Spinal cord (tissue), 10 donors: ENCODE measurements around the gene TRPC5OS. TPM values are rescaled to one million over a fixed set of nuclear protein-coding genes. Genes with fewer than 3 reads are reported as not detected.

Source experiments
- DNase-seq, 6 donors: peaks; one replicate each; pipeline versions ENCODE4 v3.0.0 to v3.0.0-alpha.2; 2013 to 2015; ENCODE audit warnings: low spot score in 6 of 6, low read depth in 4 of 6
- H3K27ac ChIP-seq: one replicate; pipeline ENCODE4 v1.5.1; 2013; ENCODE audit warnings: low read depth, low read length, control low read depth
- H3K27me3 ChIP-seq: one replicate; pipeline ENCODE4 v1.6.1; 2013; ENCODE audit warnings: low read length; ENCODE audit not compliant: control insufficient read depth, insufficient read depth
- H3K36me3 ChIP-seq: one replicate; pipeline ENCODE4 v1.6.1; 2013; ENCODE audit warnings: low read length; ENCODE audit not compliant: control insufficient read depth, insufficient read depth
- H3K4me1 ChIP-seq: one replicate; pipeline ENCODE4 v1.6.1; 2013; ENCODE audit warnings: low read length; ENCODE audit not compliant: control insufficient read depth, insufficient read depth
- H3K4me3 ChIP-seq: one replicate; pipeline ENCODE4 v1.5.1; 2013; ENCODE audit warnings: low read depth, low read length, control low read depth
- H3K9me3 ChIP-seq: one replicate; pipeline ENCODE4 v1.6.1; 2013; ENCODE audit warnings: low read length; ENCODE audit not compliant: control insufficient read depth, insufficient read depth
- WGBS: methylation state at CpG from one replicate; pipeline ENCODE4 v1.1.5; 2013; ENCODE audit warnings: missing lambda C conversion rate; ENCODE audit not compliant: insufficient coverage; 5-methylcytosine and 5-hydroxymethylcytosine counted together
- polyA plus RNA-seq, 2 donors: library from polyadenylated mRNA; unstranded; fragments of 120-200 nt; gene quantifications; one replicate each; pipeline ENCODE4 v1.2.1, GENCODE V29; 2013; ENCODE audit not compliant: insufficient read length in 2 of 2
- total RNA-seq, 2 donors: library from RNA; depleted of rRNA in 1 of 2; stranded (reverse); fragments of 120-200 nt in 1 of 2; fragments of >200 nt in 1 of 2; gene quantifications; one replicate each; pipeline versions ENCODE4 v1.2.3 to v1.2.4, GENCODE V29; 2013 to 2014
- donor health status: healthy.

The TRPC5OS gene
- total and polyA plus RNA-seq, 4 donors, result 0.06 to 0.17 (median 0.11) TPM

DNA sequence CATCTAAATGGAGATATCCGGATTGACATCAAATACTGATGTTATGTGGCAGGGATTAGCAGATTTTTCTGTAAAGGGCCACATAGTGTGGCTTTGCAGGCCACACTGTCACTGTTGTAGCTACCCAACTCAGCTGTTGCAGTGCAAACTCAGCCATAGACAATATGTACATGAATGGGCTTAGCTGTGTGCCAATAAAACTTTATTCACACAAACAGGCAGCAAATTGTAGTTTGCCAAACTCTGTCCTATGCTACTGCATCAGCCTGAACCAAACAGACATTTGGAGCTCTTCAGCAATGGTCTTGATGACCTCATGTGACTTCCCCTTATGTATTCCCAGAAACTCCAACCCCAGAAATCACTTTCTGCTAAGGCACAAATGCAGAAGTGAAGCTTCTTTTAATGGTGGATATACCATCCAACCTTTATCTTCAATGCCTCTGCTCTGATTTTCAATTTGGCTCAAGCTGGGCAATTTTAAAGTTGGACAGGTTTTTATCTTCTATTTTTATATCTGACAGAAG, 18.4 kb upstream of the TRPC5OS start:
- no peak for DNase-seq
- H3K4me3 ChIP-seq, result no peak overlapping the region
- no peak overlapping the region for H3K27ac ChIP-seq
- WGBS, result 25% methylated on average over 1 of the region's 1 CpG
- no peaks in the 10 kb centered on the region for H3K4me1 ChIP-seq
- H3K9me3 ChIP-seq, result no peaks in the 10 kb centered on the region
- H3K36me3 ChIP-seq, result no peaks in the 10 kb centered on the region
- peaks cover 3% of the 10 kb centered on the region for H3K27me3 ChIP-seq

GRCh38 chrX:111861605-111862004, 14.4 kb upstream of the TRPC5OS start:
- WGBS, result 81% methylated on average over 4 of the region's 5 CpGs
- no peaks in the 10 kb centered on the region for H3K9me3 ChIP-seq
- no peaks in the 10 kb centered on the region for H3K36me3 ChIP-seq
- no peak overlapping the region for H3K4me3 ChIP-seq
- peaks cover 10% of the 10 kb centered on the region for H3K27me3 ChIP-seq
- no peak for DNase-seq
- H3K27ac ChIP-seq, result no peak overlapping the region
- H3K4me1 ChIP-seq, result no peaks in the 10 kb centered on the region

- H3K27me3 ChIP-seq, result peaks cover 17% of the 10 kb centered on the region
- H3K27ac ChIP-seq, result no peak overlapping the region
- no peaks in the 10 kb centered on the region for H3K4me1 ChIP-seq
- no peak overlapping the region for H3K4me3 ChIP-seq
- no peaks in the 10 kb centered on the region for H3K9me3 ChIP-seq
- 60% methylated on average over 1 of the region's 2 CpGs for WGBS
- no peak for DNase-seq
- no peaks in the 10 kb centered on the region for H3K36me3 ChIP-seq
Observed at GRCh38 chrX:111867236-111867635, 8.7 kb upstream of the TRPC5OS start.

- peak in 2 of 6 donors; percentile 6 to 13 for DNase-seq
- Histone ChIP-seq H3K36me3 (no peaks in the 10 kb centered on the region), H3K27me3 (peaks cover 17% of the 10 kb centered on the region), H3K27ac (no peak overlapping the region), H3K4me3 (no peak overlapping the region), H3K9me3 (no peaks in the 10 kb centered on the region), H3K4me1 (no peaks in the 10 kb centered on the region)
- 93% methylated on average over 2 of the region's 5 CpGs for WGBS
Observed at GRCh38 chrX:111868726-111869638, 7.0 kb upstream of the TRPC5OS start.

DNA sequence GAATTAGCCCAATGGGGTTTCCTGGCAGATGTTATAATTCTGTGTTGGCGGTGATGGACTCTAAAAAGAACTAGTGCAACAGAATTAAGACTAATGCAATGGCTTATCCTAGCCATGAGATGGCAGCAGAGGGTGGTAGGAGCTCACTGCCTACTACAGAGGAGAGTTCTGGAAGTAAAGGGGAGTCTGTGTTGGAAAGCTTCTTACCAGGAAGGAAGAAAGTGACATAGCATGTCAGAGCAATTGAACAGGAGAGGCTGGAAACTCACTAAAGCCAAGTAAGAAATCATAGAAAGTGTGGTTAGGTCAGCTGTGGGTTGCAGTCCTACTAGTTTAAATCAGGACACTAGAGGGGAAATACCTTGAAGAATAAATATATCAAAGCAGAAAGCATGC, 6.3 kb upstream of the TRPC5OS start:
- peak in 5 of 6 donors; percentile 26 to 91 (median 48) for DNase-seq
- Histone ChIP-seq H3K4me1 (no peaks in the 10 kb centered on the region), H3K9me3 (no peaks in the 10 kb centered on the region), H3K4me3 (no peak overlapping the region), H3K27ac (no peak overlapping the region), H3K27me3 (peaks cover 13% of the 10 kb centered on the region), H3K36me3 (no peaks in the 10 kb centered on the region)
- WGBS, result 40% methylated on average over 1 of the region's 1 CpG

DNA sequence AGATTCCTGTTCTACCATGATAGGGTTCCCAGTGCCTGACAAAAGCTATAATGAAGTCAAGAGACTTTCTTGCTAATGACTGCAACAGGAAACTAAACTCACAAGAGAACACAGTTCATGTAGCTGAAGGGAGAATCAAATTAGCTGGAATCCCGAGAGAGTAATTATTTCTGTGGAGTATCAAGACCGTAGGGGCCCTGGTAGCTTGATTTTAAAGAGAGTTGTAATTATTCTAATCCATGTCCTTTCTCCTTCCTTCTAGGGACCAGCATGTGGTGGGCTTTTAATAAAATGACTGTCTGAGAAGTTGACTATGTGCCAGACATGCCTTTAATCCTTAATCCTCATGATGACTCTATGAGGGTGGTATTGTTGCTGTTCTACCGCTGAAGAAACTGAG, 1.7 kb upstream of the TRPC5OS start:
- DNase-seq, result peak in 1 of 6 donors; percentile 8
- Histone ChIP-seq H3K4me1 (no peaks in the 10 kb centered on the region), H3K4me3 (no peak overlapping the region), H3K27me3 (peaks cover 12% of the 10 kb centered on the region), H3K36me3 (no peaks in the 10 kb centered on the region), H3K27ac (no peak overlapping the region), H3K9me3 (no peaks in the 10 kb centered on the region)
- WGBS, result no CpG with 5 or more reads among the region's 3 CpGs

DNA sequence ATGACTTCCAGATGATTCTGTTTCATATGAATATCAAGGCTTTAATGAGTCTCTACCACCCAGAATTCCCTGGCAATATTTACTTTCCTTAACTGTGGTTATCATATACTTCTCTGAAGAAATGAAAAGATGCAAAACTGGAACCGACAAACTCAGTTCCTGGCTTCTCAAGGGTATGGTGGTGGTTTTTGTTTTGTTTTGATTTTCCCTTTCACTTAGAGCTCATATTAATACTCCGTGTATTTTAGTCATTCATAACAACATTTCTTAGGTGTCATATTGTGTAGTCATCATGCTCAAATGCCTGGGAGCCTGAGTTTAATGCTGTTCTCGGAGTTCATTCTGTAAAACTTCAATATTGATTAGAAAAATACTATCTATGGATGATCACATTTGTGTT, 665 bp downstream of the TRPC5OS start:
- Histone ChIP-seq H3K27ac (no peak overlapping the region), H3K9me3 (no peaks in the 10 kb centered on the region), H3K36me3 (no peaks in the 10 kb centered on the region), H3K4me1 (no peaks in the 10 kb centered on the region), H3K27me3 (peaks cover 8% of the 10 kb centered on the region), H3K4me3 (no peak overlapping the region)
- no CpG with 5 or more reads among the region's 3 CpGs for WGBS
- no peak for DNase-seq

GRCh38 chrX:111877681-111878080, 1.7 kb downstream of the TRPC5OS start:
- H3K4me3 ChIP-seq, result no peak overlapping the region
- no peaks in the 10 kb centered on the region for H3K9me3 ChIP-seq
- 65% methylated on average over 3 of the region's 3 CpGs for WGBS
- no peaks in the 10 kb centered on the region for H3K4me1 ChIP-seq
- H3K36me3 ChIP-seq, result no peaks in the 10 kb centered on the region
- H3K27me3 ChIP-seq, result peaks cover 2% of the 10 kb centered on the region
- DNase-seq, result no peak
- H3K27ac ChIP-seq, result no peak overlapping the region

DNA sequence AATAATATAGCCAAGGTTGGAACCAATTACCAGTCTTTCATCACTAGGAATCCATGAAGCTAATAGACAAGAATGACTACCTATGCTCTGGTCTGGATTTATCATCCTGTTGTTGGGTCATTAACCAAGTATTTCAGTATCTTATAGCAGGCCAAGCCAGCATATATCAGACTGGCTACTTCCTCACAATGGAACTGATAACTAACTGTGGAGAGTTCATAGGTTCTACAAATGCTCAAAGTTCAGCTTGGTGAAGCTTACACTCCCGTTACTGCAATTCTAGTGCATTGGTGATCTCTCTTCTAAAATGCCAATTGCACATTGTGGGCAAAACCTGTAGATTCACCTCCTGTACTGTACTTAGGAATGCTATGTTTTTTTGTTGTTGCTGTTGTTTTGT, 4.8 kb downstream of the TRPC5OS start:
- H3K27me3 ChIP-seq, result peaks cover 2% of the 10 kb centered on the region
- no peaks in the 10 kb centered on the region for H3K9me3 ChIP-seq
- H3K4me3 ChIP-seq, result no peak overlapping the region
- no peaks in the 10 kb centered on the region for H3K4me1 ChIP-seq
- no CpG with 5 or more reads among the region's 1 CpG for WGBS
- H3K27ac ChIP-seq, result no peak overlapping the region
- no peaks in the 10 kb centered on the region for H3K36me3 ChIP-seq
- no peak for DNase-seq

DNA sequence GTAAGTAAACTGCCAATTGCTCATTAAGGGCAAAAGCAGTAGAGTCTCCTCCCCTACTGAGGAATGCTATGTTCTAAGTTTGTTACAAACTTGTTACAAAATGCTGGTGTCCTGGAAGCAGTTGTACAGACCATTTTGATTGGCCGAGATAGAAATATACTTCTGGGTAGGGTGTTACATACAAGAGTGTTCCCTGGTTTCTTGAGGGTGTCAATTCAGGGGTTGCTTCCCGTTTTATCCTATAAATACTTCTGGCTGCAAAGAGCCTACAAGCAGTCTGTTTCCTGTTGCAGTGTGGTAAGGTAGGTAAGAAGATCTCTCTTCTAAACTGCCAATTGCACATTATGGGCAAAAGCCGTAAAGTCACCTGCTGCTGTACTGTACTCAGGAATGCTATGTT, 5.7 kb downstream of the TRPC5OS start:
- Histone ChIP-seq H3K4me3 (no peak overlapping the region), H3K9me3 (no peaks in the 10 kb centered on the region), H3K27ac (no peak overlapping the region), H3K4me1 (no peaks in the 10 kb centered on the region), H3K36me3 (no peaks in the 10 kb centered on the region), H3K27me3 (peaks cover 2% of the 10 kb centered on the region)
- DNase-seq, result no peak
- WGBS, result 94% methylated on average over 2 of the region's 3 CpGs
